ENCODE data around the gene TM9SF1.

- TF ChIP-seq, protein P1, sequence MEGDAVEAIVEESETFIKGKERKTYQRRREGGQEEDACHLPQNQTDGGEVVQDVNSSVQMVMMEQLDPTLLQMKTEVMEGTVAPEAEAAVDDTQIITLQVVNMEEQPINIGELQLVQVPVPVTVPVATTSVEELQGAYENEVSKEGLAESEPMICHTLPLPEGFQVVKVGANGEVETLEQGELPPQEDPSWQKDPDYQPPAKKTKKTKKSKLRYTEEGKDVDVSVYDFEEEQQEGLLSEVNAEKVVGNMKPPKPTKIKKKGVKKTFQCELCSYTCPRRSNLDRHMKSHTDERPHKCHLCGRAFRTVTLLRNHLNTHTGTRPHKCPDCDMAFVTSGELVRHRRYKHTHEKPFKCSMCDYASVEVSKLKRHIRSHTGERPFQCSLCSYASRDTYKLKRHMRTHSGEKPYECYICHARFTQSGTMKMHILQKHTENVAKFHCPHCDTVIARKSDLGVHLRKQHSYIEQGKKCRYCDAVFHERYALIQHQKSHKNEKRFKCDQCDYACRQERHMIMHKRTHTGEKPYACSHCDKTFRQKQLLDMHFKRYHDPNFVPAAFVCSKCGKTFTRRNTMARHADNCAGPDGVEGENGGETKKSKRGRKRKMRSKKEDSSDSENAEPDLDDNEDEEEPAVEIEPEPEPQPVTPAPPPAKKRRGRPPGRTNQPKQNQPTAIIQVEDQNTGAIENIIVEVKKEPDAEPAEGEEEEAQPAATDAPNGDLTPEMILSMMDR (IDR thresholded peaks at IDR 0.05) = no peak
- TF ChIP-seq POLR2AphosphoS5 (IDR thresholded peaks at IDR 0.05) (no peak), POLR2A (IDR thresholded peaks at IDR 0.05) (no peak), EP300 (IDR thresholded peaks at IDR 0.05) (no peak)
These were observed 49.4 kb downstream of the TM9SF1 start for GRCh38 chr14:24145690-24146452.

All from suprapubic skin (tissue), 4 donors.